ENCODE data around the gene MORF4L1.

DNA sequence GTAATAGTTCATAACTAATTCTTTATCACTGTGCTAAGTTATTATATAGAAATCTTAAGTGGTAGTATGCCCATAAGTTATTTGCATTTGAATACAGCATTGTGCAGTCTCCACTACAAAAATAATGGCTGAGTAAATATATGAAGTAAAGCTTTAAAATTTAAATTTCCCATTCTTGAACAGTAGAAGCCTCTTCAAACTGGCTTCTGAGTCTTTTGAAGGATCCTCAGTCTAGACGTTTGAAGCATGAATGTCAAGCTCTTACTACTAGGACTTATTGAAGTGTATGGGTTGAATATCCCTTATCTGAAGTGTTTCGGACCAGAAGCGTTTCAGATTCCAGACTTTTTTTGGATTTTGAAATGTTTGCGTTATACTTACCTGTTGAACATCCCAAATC, 16.3 kb downstream of the MORF4L1 start:
- TF ChIP-seq, protein P1, sequence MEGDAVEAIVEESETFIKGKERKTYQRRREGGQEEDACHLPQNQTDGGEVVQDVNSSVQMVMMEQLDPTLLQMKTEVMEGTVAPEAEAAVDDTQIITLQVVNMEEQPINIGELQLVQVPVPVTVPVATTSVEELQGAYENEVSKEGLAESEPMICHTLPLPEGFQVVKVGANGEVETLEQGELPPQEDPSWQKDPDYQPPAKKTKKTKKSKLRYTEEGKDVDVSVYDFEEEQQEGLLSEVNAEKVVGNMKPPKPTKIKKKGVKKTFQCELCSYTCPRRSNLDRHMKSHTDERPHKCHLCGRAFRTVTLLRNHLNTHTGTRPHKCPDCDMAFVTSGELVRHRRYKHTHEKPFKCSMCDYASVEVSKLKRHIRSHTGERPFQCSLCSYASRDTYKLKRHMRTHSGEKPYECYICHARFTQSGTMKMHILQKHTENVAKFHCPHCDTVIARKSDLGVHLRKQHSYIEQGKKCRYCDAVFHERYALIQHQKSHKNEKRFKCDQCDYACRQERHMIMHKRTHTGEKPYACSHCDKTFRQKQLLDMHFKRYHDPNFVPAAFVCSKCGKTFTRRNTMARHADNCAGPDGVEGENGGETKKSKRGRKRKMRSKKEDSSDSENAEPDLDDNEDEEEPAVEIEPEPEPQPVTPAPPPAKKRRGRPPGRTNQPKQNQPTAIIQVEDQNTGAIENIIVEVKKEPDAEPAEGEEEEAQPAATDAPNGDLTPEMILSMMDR (IDR thresholded peaks at IDR 0.05; ENCODE audit: poor library complexity, severe bottlenecking) = no peak
- TF ChIP-seq, protein P2, sequence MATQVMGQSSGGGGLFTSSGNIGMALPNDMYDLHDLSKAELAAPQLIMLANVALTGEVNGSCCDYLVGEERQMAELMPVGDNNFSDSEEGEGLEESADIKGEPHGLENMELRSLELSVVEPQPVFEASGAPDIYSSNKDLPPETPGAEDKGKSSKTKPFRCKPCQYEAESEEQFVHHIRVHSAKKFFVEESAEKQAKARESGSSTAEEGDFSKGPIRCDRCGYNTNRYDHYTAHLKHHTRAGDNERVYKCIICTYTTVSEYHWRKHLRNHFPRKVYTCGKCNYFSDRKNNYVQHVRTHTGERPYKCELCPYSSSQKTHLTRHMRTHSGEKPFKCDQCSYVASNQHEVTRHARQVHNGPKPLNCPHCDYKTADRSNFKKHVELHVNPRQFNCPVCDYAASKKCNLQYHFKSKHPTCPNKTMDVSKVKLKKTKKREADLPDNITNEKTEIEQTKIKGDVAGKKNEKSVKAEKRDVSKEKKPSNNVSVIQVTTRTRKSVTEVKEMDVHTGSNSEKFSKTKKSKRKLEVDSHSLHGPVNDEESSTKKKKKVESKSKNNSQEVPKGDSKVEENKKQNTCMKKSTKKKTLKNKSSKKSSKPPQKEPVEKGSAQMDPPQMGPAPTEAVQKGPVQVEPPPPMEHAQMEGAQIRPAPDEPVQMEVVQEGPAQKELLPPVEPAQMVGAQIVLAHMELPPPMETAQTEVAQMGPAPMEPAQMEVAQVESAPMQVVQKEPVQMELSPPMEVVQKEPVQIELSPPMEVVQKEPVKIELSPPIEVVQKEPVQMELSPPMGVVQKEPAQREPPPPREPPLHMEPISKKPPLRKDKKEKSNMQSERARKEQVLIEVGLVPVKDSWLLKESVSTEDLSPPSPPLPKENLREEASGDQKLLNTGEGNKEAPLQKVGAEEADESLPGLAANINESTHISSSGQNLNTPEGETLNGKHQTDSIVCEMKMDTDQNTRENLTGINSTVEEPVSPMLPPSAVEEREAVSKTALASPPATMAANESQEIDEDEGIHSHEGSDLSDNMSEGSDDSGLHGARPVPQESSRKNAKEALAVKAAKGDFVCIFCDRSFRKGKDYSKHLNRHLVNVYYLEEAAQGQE (IDR thresholded peaks at IDR 0.05; ENCODE audit: borderline replicate concordance) = no peak
- TF ChIP-seq POLR2AphosphoS5 (IDR thresholded peaks at IDR 0.05) (no peak), SMC3 (conservative IDR thresholded peaks at IDR 0.05; ENCODE audit: poor library complexity) (no peak), RAD21 (conservative IDR thresholded peaks at IDR 0.05) (no peak), EP300 (conservative IDR thresholded peaks at IDR 0.05; ENCODE audit: poor library complexity, severe bottlenecking) (no peak)
